Lung (tissue), 12 donors: ENCODE measurements around the gene TSPAN7. TPM values are rescaled to one million over a fixed set of nuclear protein-coding genes. Genes with fewer than 3 reads are reported as not detected.

Experiments
- ATAC-seq: fragments of 200-7000 bp; cut with Tn5 transposase; one replicate; pipeline ENCODE4 v1.9.1; 2020; ENCODE audit warnings: moderate number of reproducible peaks; ENCODE audit not compliant: insufficient read depth, low FRiP score
- DNase-seq, 3 donors: peaks; one replicate each; pipeline ENCODE4 v3.0.0-alpha.2; 2013 to 2017
- H3K27ac ChIP-seq, 2 donors: one replicate each; pipeline ENCODE4 v1.5.1; 2013; ENCODE audit warnings: mild to moderate bottlenecking in 2 of 2, moderate library complexity in 2 of 2, control low read depth in 1 of 2, inconsistent platforms in 1 of 2, low read depth in 1 of 2, low read length in 1 of 2
- H3K27me3 ChIP-seq, 3 donors: one replicate each; pipeline ENCODE4 v1.5.1; 2013; ENCODE audit warnings: low read length in 2 of 3; ENCODE audit not compliant: control insufficient read depth in 3 of 3, insufficient read depth in 3 of 3
- H3K36me3 ChIP-seq, 4 donors: one replicate each; pipeline ENCODE4 v1.5.1; 2013; ENCODE audit warnings: low read length in 4 of 4, mild to moderate bottlenecking in 1 of 4, moderate library complexity in 1 of 4; ENCODE audit not compliant: control insufficient read depth in 4 of 4, insufficient read depth in 4 of 4
- H3K4me1 ChIP-seq, 5 donors: one replicate each; pipeline ENCODE4 v1.5.1; 2013; ENCODE audit warnings: low read length in 5 of 5, mild to moderate bottlenecking in 2 of 5, moderate library complexity in 1 of 5; ENCODE audit not compliant: control insufficient read depth in 5 of 5, insufficient read depth in 5 of 5
- H3K4me3 ChIP-seq: one replicate; pipeline ENCODE4 v1.5.1; 2013; ENCODE audit warnings: mild to moderate bottlenecking, control low read depth, moderate library complexity
- H3K9ac ChIP-seq, 2 donors: one replicate each; pipeline ENCODE4 v1.5.1; 2013; ENCODE audit warnings: low read length in 2 of 2, control low read depth in 1 of 2; ENCODE audit not compliant: insufficient read depth in 1 of 2
- H3K9me3 ChIP-seq, 4 donors: one replicate each; pipeline ENCODE4 v1.5.1; 2013; ENCODE audit warnings: low read length in 3 of 4, mild to moderate bottlenecking in 1 of 4, moderate library complexity in 1 of 4; ENCODE audit not compliant: control insufficient read depth in 4 of 4, insufficient read depth in 3 of 4
- WGBS, 2 donors: extraction: QIAGEN DNeasy Blood & Tissue Kit; methylation state at CpG; one replicate each; pipeline ENCODE4 v1.1.7; 2013; 5-methylcytosine and 5-hydroxymethylcytosine counted together
- polyA plus RNA-seq, 2 donors: library from polyadenylated mRNA; stranded (reverse); fragments of 200-250 nt; gene quantifications; one replicate each; pipeline ENCODE4 v1.2.1, GENCODE V29; 2013
- total RNA-seq, 2 donors: library from RNA; depleted of rRNA in 1 of 2; stranded (reverse); fragments of >200 nt in 1 of 2; gene quantifications; one replicate each; pipeline ENCODE4 v1.2.1, GENCODE V29; 2014 to 2021
- TF ChIP-seq, protein P1 (sequence below): IDR thresholded peaks from 2 replicates; pipeline ENCODE4 v1.5.1; 2012; ENCODE audit warnings: mild to moderate bottlenecking; ENCODE audit errors: control extremely low read depth, extremely low read depth
- donor health status: control.
- donor health status: control.
- donor health status: Bipolar disorder and iron deficiency.
- donor health status: healthy.
- donor health status: DM: yes; HTN: yes; CAD: no.

TSPAN7 gene
- total and polyA plus RNA-seq, 4 donors, result 36.4 to 52.4 (median 40.8) TPM

DNA sequence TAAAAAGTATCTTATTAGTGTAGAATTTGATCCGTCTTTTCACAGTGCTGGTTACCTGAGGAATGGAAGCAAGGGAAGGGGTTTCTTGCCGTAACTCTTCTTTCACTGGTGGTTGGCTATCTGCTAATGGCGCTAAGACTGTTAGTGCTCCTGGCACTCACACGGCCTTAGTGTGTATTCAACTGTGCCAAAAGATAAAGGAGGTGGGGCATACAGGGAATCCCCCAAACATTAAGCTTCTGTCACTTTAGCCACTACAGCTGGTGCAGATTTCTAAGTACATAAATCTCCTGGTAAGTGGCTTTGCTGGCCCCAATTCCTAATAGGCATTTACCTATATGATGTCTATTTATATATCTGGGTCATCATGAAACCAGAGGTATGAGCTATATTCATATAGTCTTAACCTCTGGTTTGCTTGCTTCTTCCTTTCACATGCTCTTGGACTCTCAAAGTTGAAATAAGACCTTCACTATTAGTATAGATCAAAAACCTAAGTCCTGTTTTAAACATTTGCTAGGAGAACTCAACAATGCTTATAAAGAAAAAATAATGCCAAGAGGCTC is 95.1 kb downstream of the TSPAN7 start:
- WGBS, 2 donors, result 52 to 83% methylated on average over 4 of the region's 4 CpGs
- Histone ChIP-seq H3K27me3 (peaks cover 4 to 19% (median 4%) of the 10 kb centered on the region in 3 donors), H3K27ac (no peak overlapping the region), H3K4me3 (no peak overlapping the region), H3K36me3 (no peaks in the 10 kb centered on the region), H3K9me3 (no peaks in the 10 kb centered on the region), H3K9ac (no peak overlapping the region), H3K4me1 (peaks cover 0 to 6% (median 0%) of the 10 kb centered on the region in 5 donors)
- ATAC-seq (no peak), DNase-seq (peak in 2 of 3 donors; percentile 30 to 32)
- TF ChIP-seq, protein P1, sequence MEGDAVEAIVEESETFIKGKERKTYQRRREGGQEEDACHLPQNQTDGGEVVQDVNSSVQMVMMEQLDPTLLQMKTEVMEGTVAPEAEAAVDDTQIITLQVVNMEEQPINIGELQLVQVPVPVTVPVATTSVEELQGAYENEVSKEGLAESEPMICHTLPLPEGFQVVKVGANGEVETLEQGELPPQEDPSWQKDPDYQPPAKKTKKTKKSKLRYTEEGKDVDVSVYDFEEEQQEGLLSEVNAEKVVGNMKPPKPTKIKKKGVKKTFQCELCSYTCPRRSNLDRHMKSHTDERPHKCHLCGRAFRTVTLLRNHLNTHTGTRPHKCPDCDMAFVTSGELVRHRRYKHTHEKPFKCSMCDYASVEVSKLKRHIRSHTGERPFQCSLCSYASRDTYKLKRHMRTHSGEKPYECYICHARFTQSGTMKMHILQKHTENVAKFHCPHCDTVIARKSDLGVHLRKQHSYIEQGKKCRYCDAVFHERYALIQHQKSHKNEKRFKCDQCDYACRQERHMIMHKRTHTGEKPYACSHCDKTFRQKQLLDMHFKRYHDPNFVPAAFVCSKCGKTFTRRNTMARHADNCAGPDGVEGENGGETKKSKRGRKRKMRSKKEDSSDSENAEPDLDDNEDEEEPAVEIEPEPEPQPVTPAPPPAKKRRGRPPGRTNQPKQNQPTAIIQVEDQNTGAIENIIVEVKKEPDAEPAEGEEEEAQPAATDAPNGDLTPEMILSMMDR, result no peak

DNA sequence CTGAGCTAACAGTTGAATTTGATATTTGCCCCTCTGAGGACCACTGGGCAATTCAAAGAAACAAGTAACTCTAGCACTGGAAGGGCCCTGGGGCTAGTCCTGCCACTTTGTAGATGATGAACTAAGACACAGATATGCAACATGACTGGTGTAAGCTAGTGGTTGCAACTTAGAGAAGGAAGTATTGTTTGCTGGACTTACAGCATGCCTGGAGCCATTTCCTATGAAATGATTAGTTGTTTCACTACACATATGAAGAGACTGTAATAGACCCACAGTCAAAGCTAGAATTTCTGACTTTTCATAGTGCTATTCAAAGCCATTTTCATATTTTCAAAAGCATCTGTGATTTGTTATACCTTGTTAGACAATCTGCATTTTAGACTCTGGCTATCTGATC is 96.2 kb downstream of the TSPAN7 start:
- no peaks in the 10 kb centered on the region for H3K9me3 ChIP-seq
- no peak for ATAC-seq
- no peak overlapping the region for H3K27ac ChIP-seq
- DNase-seq, result no peak
- H3K36me3 ChIP-seq, result no peaks in the 10 kb centered on the region
- no peak overlapping the region for H3K9ac ChIP-seq
- peaks cover 0 to 6% (median 0%) of the 10 kb centered on the region in 5 donors for H3K4me1 ChIP-seq
- TF ChIP-seq, protein P1, result no peak
- no peak overlapping the region for H3K4me3 ChIP-seq
- H3K27me3 ChIP-seq, result peaks cover 4 to 29% (median 4%) of the 10 kb centered on the region in 3 donors

GRCh38 chrX:38660395-38661102 is 99.2 kb downstream of the TSPAN7 start:
- peaks cover 0 to 6% (median 0%) of the 10 kb centered on the region in 5 donors for H3K4me1 ChIP-seq
- no peaks in the 10 kb centered on the region for H3K9me3 ChIP-seq
- ATAC-seq, result no peak
- H3K27ac ChIP-seq, result no peak overlapping the region
- no peaks in the 10 kb centered on the region for H3K36me3 ChIP-seq
- 38 to 62% methylated on average over 6 of the region's 6 CpGs for WGBS, 2 donors
- no peak overlapping the region for H3K4me3 ChIP-seq
- no peak for DNase-seq
- TF ChIP-seq, protein P1, result no peak
- H3K9ac ChIP-seq, result no peak overlapping the region
- peaks cover 0 to 35% (median 2%) of the 10 kb centered on the region in 3 donors for H3K27me3 ChIP-seq
